Activated gamma-delta T cell treated with anti-CD3 and anti-CD28 coated beads, Interleukin-2, amount 50 U/mL, for 16 hours (primary cell): ENCODE results near the gene CLDN6.

ENCODE experiments used
- DNase-seq: peaks from one replicate; pipeline ENCODE4 v3.0.0-alpha.2; 2020; ENCODE audit warnings: low read depth

CLDN6 gene

GRCh38 chr16:3013491-3013951 lies 4.5 kb downstream of the CLDN6 start:
- DNase-seq = no peak

GRCh38 chr16:3012828-3013420 lies 5.1 kb downstream of the CLDN6 start, which contains the start of gene CLDN9:
TSS of gene CLDN9 (plus strand) at chr16:3012923. CDS start at chr16:3013363, 440 bp downstream.
- DNase-seq = no peak

DNA sequence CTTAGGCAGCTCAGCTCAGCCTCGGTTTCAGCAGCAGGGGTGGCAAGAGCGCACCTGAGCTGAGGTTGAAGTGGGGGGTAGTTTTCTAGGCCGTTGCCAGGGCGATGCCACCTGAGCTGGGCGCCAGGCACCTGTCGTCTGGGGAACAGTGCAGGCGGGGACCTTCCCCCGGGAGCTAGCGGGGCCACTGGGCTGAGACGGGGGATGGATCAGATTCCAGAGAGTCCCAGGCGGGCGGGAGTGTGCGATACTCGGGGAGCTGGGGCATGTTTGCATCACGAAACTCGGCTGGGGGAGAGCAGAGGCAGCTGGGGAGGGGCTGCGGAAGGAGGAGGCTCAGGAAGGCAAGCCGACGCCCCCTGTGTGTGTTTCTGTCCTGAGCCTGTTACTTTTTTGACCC lies 5.7 kb downstream of the CLDN6 start:
- no peak for DNase-seq

DNA sequence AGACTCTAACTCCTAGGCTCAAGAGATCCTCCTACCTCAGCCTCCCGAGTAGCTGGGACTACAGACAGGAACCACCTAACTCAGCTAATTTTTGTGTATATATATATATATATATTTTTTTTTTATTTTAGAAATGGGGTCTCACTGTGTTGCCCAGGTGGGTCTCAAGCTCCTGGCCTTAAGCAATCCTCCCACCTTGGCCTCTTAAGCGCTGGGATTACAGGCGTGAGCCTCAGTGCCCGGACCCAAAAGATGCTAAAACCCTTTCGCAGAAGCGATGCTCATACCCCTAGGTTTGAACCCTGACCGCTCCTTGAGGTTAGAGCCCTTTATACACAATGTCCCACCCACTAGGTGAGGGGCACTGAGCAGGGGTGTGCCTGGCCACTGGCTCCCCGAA lies 7.5 kb downstream of the CLDN6 start:
- no peak for DNase-seq

- DNase-seq = no peak
These were observed 8.2 kb downstream of the CLDN6 start for GRCh38 chr16:3009568-3010390.

DNA sequence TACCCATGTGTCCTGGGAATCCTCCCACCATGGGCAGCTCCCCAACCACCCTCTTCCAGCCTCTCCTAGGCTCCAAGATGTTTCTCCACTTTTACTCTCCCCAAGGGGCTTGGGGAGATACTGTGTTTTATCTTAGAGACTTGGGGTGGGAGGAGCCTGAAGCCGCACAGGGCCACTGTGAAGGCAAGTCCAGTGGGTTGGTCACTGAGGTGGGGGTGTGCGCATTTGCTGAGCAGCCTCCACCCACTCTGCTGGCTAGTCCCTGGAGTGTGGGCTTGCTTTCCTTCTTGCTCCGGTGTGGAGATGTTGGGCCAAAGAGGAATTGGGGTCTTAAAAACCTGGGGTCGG lies 9.3 kb downstream of the CLDN6 start:
- no peak for DNase-seq

DNA sequence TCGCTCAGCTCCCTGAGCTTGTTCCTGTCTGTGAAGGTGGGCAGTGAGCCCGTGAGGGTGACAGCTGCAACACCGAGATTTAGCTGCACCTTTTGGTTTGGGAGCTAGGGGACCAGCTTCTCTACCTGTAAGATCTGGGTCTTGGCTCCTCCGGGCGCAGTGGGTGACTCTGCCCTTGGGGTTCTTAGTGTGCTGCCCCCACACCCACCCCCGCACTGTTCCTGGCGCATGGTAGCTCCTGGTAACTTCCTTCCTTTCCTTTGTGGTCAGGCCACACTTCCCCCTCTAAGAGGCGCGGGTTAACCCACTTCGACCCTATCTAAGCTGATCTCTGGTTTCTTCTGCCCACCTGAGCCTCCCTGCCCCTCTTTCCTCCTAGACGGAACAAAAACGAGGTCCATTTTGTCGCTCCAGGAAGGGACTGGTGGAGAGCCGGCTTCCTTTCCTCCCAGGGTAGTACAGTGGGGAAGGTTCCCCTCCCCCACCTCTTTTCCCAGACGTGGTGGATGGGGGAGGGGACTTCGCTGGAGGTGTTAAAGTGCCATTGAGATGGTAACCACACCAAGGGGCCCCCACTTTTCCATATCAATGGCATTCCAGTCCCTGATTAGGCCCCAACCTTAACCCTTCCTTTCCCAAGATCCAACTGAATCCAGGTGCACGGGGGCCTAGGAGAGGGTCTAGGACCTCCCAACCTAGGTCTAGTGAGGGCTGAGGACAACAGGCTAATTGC lies 9.9 kb downstream of the CLDN6 start:
- DNase-seq = no peak

DNA sequence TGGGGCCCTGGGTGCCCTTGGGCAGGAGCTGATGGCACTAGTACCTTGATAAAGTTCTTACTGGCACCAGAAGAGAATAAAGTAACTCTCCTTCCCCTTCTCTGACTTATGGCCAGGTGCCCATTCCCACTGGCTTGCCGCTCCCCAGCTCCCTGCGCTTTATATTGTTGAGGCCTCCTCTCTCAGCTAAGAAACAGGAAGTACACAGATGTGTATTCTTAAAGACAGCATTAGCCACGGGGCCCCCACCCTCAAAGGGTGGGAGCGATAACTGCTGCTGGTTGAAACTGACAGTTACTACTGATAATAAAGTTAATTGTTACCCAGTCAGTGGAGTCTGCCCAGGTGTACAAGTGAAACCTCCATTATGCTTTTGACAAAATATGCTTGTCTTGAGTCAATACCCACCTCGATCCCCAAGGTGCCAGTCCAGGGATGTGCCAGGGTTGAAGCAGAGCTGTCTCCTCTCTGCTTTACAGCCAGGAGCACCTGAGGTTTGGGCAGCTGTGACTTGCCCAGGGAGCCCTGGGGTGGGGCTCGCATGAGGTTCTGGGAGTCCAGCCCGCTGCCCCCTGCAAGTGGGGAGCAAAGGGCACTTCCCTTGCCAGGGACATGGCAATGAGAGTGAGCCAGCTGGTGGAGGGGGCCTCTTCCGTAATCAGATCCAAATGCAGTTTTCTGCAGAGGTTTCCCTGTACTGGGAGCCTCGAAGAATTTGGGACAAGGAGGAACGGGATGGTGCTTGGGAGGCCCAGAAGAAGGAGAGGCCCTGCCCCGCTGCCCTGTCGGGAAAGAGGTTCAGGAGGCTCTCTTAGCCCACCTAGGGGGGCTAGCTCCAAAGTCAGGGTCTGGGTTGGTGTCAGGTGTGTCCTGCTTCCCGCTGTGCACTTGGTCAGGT lies 10.7 kb downstream of the CLDN6 start:
- no peak for DNase-seq

DNA sequence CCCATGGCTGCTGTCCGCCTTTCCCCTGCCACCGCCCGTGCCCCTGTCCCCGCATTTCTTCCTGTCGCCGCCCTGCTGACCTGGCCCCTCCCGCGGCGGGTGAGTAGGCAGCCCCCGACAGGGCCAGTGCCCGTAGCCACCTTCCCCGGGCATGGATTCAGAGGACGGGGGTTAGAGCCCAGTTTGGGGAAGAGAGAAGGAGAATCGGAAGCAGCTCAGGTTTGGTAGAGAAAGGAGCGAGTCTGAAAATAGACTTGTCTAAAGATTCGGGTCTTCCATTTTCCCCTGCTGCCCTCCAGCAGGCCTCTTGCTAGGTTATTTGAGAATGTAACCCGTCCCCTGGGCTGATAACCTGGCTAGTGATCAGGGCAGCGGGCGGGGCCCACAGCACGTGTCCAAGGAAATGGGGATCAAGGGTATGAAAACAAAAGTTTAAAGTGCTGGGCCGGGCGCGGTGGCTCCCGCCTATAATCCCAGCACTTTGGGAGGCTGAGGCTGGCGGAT lies 13.2 kb downstream of the CLDN6 start:
- DNase-seq = no peak

DNA sequence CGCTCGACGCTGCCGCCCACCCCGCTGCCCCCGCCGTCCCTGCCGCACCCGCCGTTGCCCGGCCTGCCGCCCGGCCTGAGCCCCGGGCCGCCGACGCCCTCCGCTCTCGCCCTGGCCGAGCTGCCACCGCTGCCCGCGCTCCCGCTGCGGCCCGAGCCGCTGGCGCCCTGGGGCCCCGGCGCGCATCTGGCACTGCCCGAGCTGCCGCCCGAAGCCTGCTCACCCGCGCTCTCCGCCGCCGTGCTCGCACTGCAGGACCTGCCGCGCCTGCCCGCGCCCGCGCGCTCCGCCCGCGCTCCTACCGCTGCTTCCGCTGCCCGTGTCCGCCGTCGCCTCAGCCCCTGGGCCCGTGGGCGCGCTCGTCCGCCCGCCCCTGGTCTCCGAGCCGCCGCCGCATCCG lies 13.7 kb downstream of the CLDN6 start:
- DNase-seq = no peak

DNA sequence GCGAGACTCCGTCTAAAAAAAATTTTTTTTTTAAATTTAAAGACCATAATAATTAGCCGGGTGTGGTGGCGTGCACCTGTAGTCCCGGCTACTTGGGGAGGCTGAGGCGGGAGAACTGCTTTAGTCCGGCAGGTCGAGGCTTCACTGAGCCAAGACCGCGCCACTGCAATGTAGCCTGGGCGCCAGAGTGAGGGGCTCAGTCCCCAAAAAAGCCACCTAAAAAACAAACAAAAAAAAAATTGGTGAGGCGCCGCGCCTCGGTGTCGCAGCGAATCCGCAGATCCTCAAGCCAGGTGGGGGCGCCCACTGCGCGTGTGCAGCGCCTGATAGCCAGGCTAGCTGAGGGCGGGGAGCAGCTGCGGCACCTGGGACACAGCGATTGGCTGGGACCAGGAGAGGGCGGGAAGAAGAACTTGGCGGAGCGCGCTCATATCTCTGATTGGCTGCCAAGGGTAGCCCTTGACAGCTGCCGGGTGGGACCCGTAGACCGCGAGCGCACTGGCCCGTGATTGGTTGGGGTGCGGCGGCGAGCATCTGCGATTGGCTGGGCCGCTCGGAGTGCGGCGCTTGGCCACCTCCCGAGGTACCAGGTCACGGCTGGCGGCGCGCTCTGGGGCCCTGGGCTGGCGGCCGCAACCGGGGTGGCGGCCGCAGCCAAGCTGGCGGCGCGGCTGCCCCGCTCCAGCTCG lies 14.3 kb downstream of the CLDN6 start:
- DNase-seq = peak; percentile 93

- DNase-seq = no peak
These were observed 16.7 kb downstream of the CLDN6 start for GRCh38 chr16:3001316-3001715.

- DNase-seq = no peak
These were observed 17.4 kb downstream of the CLDN6 start for GRCh38 chr16:3000540-3000939.

GRCh38 chr16:2999929-3000328 lies 18.1 kb downstream of the CLDN6 start:
- DNase-seq = no peak

- DNase-seq = no peak
These were observed 21.7 kb downstream of the CLDN6 start for GRCh38 chr16:2996298-2996697.

- no peak for DNase-seq
These were observed 25.5 kb downstream of the CLDN6 start for GRCh38 chr16:2992383-2993081.

DNA sequence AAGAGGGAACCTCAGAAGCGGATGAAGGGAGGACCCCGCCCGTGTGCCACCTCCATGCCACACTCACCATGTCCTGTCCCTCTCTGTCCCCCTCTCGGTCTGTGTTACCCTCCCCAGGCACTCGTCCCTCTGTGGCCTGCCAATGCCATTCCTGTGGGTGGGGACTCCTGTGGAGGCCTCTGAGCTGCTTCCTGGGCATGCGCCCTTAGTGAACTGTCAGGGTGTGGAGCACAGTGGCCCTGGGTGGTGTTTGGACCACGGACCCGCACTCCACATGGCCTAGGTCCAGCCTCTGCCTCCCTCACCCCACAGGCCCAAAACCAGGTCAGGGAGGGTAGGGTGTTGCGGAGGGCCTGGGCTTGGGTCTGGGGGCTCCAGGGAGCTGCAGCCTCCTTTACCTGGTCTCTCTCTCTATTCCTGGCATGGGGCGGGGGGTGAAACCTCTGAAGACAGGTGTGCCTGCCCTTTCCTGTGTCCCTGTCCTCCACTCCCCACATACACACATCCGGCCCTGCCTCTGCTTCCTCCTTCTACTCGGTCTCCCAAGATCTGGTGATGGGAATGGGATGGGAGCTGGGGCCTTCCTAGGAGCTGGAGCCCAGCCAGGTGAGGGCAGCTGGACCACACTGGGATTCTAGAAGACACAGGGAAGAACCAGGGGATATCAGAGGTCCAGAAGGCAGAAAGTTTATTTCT lies 26.3 kb downstream of the CLDN6 start:
- no peak for DNase-seq

- DNase-seq = no peak
These were observed 27.1 kb downstream of the CLDN6 start for GRCh38 chr16:2990891-2991290.

DNA sequence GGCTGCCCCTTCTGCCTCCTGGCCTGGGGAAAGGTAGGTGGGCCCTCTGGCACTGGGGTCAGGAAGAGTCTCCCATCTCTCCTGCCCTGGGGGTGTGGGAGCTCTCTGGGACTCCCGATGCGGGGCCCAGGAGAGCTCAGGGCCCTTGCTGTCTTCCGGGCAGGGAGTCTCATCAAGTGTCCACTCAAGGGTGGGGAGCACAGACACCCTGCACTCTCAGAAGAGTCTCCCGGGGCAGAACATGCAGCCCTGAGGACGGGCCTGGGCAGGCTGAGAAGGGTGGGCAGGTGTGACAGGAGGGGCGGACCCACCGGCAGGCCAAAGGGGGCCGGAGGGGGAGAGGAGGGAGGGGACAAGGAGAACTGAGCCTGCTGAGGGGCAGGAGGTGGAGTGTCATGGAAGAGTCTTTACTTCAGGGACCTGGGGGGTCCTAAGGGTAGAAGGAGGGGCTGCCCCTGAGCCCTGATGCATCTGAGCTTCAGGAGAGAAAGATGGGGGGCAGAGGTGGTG lies 29.3 kb downstream of the CLDN6 start:
- DNase-seq = no peak

DNA sequence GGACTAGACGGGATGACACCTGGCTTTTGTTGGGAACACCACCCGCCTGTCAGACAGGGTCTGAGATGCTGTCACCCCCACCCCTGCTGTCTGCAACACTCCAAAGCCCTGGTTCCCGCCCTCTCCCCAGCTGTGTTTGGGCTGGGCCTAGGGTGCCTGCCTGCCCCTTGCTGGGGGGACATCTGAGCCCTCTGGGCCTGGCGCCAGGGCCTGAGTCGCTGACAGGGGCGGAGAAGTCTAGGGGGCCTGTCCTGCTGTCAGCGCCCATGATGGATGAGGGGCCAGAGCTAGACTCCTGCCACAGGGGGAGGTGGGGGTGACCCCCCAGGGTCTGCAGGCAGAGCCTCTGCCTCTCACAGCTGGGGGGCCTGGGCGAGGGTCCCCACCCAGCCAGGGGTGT lies 30.1 kb downstream of the CLDN6 start:
- DNase-seq = no peak
